ENCODE results near the gene METTL4. TPM values are rescaled to one million over a fixed set of nuclear protein-coding genes. Genes with fewer than 3 reads are reported as not detected.

The METTL4 gene
- total RNA-seq, 1 donor from 2014 or later: 2.0 TPM

DNA sequence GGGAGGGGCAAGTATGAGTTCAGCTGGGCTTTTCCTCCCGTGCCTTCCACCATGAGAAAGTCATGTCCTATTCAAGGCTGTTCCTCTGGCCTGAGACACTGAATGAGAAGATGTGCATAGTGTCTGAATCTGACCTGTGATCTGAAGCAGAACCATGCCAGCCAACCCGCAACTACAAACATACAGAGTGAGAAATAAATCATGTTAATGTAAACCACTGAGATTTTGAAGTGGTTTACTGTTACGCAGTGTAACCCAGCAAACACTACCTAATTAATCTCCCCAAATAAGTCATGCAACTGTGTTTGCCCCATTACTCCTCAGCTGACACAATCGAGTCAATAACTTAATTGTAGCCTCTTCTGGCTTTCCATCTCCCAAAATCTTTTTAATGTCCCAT is 49.2 kb downstream of the METTL4 start:
- ATAC-seq (no peak), DNase-seq (ENCODE audit: low spot score) (no peak)

DNA sequence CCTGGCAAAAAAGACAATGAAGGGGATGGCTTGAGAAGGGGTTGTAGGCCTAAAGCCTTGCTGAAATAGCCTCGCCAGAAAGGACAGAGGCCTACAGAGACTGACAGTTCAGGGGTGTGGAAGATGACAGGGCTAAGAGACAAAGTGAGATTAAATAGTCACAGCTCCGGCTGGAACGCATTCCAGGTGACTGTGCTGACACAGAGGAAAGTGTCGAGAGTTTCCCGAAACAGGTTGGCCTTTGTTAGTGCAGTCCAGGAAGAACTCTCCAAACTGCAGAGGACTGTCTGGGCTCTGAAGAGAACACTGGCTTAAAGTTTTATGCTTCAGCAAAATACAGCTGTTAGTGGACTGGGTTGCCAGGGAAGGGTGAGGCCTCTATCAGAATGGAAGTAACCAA is 52.8 kb downstream of the METTL4 start:
- DNase-seq (ENCODE audit: low spot score): no peak
- ATAC-seq: no peak

DNA sequence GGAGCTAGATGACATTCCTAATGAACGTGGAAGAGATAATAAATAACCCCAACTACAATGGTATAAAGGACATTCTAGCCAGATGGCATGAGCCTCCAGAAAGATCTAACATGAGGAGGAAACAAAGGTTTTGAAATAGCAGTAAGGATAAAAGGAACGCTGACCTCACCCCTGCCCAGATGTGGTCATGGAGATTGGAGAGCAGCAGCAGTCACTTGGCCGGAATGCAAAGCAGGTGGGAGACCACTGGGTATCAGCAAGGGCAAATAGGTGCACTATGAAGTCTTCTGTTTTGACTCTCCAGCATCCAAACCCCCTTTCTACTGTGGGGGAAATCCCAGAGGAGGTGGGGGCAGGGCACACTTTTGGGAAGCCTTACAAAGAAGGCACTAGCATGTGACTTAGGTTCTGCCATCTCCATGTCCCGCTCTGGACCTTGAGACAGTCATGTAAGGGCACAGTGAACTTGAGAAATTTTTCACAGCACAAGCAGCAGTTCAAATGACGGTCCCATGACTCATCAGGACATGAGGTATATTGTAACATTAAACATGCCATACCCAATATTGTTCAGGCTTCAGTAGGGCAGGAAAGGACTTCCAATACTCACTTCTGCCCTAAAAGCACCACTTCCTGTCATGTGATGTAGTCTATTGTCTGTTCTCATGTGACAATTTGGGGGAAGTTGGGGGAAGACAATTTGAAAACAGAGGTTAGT is 55.2 kb downstream of the METTL4 start:
- no peak for DNase-seq (ENCODE audit: low spot score)
- ATAC-seq: no peak

DNA sequence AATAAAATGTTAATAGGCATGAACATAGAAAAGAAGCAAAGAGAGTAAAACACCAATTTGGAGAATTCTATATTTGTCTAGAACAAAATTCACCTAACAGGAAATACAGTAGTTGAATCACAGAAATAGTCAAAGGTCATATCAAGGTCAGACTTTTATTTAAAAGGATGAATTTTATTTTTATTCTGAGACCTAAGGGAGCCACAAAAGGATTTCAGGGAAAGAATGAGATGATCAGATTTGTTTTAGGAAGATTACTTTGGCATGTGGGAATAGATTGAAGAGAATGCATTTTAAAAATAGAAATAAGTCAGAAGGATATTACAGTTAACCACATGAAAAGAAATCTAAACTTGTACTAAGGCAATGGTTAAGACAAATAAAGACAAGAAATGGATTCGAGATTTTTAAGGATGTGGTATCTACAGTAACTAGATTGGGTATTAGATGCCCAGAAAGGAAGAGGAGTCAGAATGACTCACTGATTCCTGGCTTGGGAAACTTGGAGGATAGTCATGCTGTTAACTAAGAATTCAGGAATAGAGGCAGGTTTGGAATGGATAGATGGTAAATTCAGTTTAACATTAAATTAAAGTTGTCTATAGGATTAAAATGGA is 56.0 kb downstream of the METTL4 start:
- no peak for ATAC-seq
- DNase-seq (ENCODE audit: low spot score): no peak

DNA sequence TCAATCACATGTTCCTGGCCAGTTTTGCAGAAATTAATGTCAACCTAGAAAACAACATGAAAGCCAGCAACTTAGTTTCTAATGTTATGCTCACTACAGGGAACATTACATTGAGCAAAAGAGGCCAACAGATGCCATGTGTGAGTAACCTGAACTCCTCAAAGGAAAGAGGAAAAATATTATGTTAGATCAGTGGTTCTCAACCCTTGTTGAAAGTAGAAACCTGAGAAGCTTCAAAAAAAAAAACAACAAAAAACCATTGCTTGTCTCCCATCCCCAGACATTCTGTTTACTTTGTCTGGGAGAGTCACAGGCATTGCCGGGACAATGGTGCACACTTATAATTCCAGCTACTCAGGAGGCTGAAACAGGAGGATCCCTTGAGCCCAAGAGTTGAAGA is 57.7 kb downstream of the METTL4 start:
- DNase-seq (ENCODE audit: low spot score) (no peak), ATAC-seq (no peak)

DNA sequence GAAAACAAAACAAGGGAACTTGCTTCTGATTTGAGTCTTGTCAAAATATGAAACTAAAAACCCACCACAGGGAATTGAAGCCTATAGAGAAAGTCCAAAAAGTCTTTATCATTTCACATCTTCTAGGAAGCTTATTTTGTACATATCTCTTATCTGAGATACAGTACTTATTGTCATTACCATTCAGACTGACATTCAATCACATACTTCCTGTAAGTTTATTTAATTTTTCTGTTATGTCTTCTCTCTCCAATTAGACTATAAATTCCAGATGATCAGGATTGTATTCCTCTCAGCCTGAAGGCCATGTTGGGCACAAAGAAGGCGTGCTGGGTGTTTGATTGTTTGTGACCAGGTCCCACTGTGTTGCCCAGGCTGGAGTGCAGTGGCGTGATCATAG is 59.2 kb downstream of the METTL4 start:
- ATAC-seq: no peak
- no peak for DNase-seq (ENCODE audit: low spot score)

DNA sequence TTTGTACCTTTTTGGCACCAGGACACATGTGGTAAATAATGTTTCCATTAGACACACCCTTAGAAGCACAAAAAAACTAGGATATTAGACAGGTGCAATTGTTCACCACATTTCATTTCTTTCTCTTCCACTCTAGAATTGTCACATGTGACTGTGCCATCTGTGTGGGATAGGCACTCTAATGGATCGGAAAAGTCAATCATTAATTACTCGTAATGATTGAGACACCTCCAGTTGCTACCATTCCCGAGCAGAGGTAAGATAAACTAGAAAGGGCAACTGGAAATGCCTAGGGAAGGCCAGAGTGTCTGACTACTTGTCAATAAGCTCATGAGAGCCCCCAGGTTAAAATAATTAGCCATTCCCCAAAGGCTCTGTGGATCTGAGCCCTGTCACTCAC is 59.9 kb downstream of the METTL4 start:
- no peak for ATAC-seq
- DNase-seq (ENCODE audit: low spot score): no peak

DNA sequence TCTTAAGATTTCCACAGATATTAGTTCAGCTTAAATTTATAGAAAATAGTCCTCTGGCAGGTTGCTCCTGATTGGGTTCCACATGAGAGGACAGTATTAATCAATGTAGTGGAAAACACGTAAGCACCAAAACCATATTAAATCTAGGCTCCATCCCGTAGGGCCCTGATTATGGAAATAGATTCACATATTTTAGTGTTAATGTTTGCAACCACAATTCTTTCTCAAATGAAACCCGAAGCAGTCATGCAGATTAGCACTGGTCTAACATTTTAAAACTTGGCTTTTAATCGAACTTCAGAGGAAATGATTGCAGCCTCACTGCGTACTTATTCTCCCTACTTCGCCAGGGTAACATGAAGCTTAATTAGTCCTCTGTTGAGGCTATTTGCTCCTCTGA is 60.9 kb downstream of the METTL4 start:
- ATAC-seq (no peak), DNase-seq (ENCODE audit: low spot score) (no peak)

DNA sequence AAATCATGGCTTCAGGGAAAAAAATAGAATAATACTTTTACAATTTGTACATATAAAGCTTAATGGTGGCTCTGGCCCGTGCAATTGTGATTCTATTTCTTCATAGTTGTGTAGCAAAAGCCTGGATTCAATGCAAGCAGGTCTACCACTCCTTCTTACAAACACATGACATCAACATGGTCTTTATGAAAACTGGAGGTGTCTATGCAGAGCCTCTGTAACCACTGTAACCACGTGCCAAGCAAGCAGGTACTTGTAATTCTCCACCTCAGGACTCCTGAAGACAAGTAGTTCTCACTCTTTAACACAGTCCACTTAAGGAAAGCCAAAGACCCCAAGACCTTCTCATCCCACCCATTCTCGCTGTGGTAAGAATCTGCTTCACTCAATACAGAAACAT is 62.6 kb downstream of the METTL4 start:
- DNase-seq (ENCODE audit: low spot score): no peak

DNA sequence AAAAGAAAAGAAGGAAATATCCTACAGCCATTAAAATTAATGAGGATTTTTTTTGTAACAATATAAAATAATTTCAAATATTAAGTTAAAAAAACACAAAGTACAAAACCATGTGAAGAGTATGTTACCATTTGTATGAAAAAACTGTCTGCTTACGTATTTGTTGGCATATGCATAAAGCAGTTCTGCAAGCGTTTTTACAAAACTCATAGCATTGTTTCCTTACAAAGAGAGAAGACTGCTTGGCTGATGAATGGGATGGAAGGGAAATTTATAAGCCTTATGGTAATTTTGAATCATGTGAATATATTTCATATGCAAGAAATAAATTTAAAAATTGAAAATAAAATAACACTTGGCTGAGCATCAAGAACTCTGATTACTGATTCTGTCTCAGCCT is 63.1 kb downstream of the METTL4 start:
- DNase-seq (ENCODE audit: low spot score): no peak

More for the DNA sequence above, 62.6 kb downstream of the METTL4 start:
- ATAC-seq: no peak

DNA sequence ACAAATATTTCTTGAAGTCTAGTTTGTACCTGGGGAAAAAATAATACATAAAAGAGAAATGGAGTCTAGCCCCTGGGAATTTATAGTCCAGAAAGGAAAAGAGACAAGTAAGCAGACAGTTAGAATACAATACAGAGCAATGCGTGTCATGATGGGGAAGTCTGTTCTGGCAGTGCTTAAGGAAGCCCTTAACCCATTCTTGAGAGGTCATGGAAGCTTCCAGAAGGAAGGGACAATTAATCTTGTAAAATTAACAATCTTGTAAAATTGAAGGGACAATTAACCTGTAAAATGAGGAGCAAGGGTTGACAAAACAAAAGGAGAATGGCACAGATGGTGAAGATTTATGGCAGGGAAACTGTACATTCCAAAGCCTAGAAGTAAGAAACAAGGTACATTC is 66.7 kb downstream of the METTL4 start:
- no peak for ATAC-seq
- DNase-seq (ENCODE audit: low spot score): no peak

More for the DNA sequence above, 63.1 kb downstream of the METTL4 start:
- no peak for ATAC-seq

DNA sequence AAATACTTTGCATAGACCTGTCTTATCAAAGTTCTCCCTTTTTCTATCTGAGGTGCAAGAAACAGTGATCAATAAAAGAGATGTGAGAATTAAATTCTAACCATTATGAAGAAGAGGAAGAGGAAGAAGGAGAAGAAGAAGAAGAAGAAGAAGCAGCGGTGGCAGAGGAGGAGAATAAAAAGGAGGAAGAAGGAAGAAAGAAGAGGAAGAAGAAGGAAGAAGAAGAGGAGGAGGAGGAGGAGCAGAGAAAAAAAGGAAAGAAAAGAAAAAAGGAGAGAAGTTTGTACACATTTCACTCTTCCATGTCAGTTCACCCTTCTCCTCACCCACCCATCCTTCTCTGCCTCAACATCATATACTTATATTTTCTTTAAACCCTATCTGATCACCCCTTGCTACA is 68.4 kb downstream of the METTL4 start:
- no peak for DNase-seq (ENCODE audit: low spot score)
- no peak for ATAC-seq

DNA sequence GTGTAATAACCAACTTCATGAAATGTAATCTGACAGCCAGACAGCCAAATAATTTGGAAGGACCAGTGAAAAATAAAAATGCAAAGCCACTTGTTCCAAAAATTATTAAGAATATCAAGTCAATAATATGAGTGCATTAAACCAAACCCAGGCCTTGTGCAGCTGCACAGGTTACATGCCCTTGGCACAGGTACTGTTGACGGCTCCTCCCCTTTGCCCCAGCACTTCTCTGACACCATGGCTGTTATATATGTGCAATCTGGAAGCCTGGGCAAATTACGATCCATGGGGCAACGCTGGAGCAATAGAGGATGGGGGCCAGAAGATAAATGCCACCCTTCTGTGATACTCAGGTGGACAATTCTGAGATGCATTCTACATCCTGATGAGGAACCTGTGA is 68.9 kb downstream of the METTL4 start:
- no peak for DNase-seq (ENCODE audit: low spot score)
- ATAC-seq: no peak

DNA sequence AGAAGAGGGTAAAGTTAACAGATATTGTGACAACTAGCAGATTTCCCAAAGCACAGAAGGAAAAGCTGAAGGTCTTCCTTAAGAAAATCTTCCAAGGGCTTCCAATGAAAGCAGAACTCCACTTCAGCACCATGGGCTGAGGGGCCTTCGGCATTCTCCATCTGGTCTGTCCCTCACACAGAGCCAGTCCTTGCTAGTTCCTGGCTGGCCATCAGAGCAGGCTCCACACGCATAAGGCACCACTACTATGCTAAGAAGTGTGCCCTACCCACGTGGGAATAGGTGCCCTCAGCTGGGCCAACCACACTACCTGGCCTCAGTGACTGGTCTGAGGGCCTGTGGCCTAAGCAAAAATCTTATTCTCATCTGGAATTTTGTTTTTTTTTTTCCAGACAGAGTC is 73.5 kb downstream of the METTL4 start:
- ATAC-seq (no peak), DNase-seq (ENCODE audit: low spot score) (no peak)

DNA sequence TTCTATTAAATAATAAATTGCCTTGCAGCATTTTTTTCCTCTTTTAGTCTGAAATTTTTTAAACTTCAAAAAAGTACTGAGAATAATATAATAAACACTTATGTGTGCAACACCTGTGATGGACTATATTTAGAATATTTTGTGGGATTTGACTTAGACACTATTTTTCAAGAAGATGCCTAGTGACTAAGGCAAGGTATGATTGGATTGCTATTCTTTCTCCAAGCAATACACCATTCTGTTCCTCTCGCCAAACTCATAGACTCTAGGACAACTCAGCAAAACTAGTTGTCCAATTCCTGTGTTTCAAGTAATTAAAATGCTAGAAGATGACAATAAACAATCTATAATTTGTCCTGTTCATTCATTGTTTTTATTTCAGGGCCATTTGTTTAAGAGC is 75.9 kb downstream of the METTL4 start:
- no peak for ATAC-seq

DNA sequence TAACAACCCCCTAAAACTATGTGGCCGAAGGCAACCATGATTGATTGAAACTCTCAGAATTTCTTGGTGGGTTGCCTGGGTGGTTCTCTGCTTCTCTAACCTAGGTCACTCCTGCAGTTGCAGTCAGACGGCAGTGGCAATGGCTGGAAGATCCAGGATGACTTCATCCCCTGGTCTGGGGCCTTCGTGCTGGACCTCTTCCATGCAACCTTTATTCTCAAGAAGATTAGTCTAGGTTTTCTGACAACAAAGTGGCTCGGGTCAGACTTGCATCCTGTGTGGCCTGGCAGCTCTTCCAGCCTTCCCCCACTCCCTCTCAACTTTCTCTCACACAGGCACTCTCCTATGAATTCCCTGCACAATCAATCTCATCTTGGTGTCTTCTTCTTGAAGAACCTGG is 76.4 kb downstream of the METTL4 start:
- DNase-seq (ENCODE audit: low spot score) (no peak), ATAC-seq (no peak)

More for the DNA sequence above, 75.9 kb downstream of the METTL4 start:
- no peak for DNase-seq (ENCODE audit: low spot score)

Other genes starting within 250 kb of the METTL4 start
- gene NDC80, start 52 bp upstream of the METTL4 start, total RNA-seq: 0.18 TPM
- 15.2 TPM for gene SMCHD1, start 84.2 kb upstream of the METTL4 start, total RNA-seq

All from left lobe of liver (tissue), 2 donors.